ENCODE measurements around the gene SCD.

SCD gene

GRCh38 chr10:100340948-100341847, 5.8 kb upstream of the SCD start:
- DNase-seq (ENCODE audit: low read depth) = no peak

- no peak for DNase-seq (ENCODE audit: low read depth)
Measured at GRCh38 chr10:100341953-100342626, 4.9 kb upstream of the SCD start.

- no peak for DNase-seq (ENCODE audit: low read depth)
Measured at GRCh38 chr10:100342627-100342972, 4.4 kb upstream of the SCD start.

GRCh38 chr10:100344241-100344788, 2.7 kb upstream of the SCD start:
- no peak for DNase-seq (ENCODE audit: low read depth)

- no peak for DNase-seq (ENCODE audit: low read depth)
Measured at GRCh38 chr10:100345570-100346330, 1.3 kb upstream of the SCD start.

- peak; percentile 26 for DNase-seq (ENCODE audit: low read depth)
Measured at GRCh38 chr10:100346351-100346764, 675 bp upstream of the SCD start.

- DNase-seq (ENCODE audit: low read depth) = no peak
Measured at GRCh38 chr10:100347568-100348195, 649 bp downstream of the SCD start.

- no peak for DNase-seq (ENCODE audit: low read depth)
Measured at GRCh38 chr10:100348389-100348927, 1.4 kb downstream of the SCD start.

GRCh38 chr10:100349087-100349486, 2.1 kb downstream of the SCD start:
- DNase-seq (ENCODE audit: low read depth) = no peak

- DNase-seq (ENCODE audit: low read depth) = no peak
Measured at GRCh38 chr10:100349672-100350071, 2.6 kb downstream of the SCD start.

GRCh38 chr10:100350914-100351485, 4.0 kb downstream of the SCD start:
- no peak for DNase-seq (ENCODE audit: low read depth)

- DNase-seq (ENCODE audit: low read depth) = no peak
Measured at GRCh38 chr10:100353770-100354485, 6.9 kb downstream of the SCD start.

- no peak for DNase-seq (ENCODE audit: low read depth)
Measured at GRCh38 chr10:100355086-100355485, 8.1 kb downstream of the SCD start.

- DNase-seq (ENCODE audit: low read depth) = no peak
Measured at GRCh38 chr10:100356067-100357017, 9.3 kb downstream of the SCD start.

GRCh38 chr10:100357059-100357858, 10.2 kb downstream of the SCD start:
- DNase-seq (ENCODE audit: low read depth) = no peak

- no peak for DNase-seq (ENCODE audit: low read depth)
Measured at GRCh38 chr10:100359030-100359432, 12.0 kb downstream of the SCD start.

- DNase-seq (ENCODE audit: low read depth) = no peak
Measured at GRCh38 chr10:100359529-100360150, 12.6 kb downstream of the SCD start.

GRCh38 chr10:100360234-100360633, 13.2 kb downstream of the SCD start:
- DNase-seq (ENCODE audit: low read depth) = no peak
